Measurements from ENCODE around the gene KLHDC4. TPM values are rescaled to one million over a fixed set of nuclear protein-coding genes. Genes with fewer than 3 reads are reported as not detected.

KLHDC4 gene
- total RNA-seq, 1 experiment from 2014 or later, result 36.3 TPM

DNA sequence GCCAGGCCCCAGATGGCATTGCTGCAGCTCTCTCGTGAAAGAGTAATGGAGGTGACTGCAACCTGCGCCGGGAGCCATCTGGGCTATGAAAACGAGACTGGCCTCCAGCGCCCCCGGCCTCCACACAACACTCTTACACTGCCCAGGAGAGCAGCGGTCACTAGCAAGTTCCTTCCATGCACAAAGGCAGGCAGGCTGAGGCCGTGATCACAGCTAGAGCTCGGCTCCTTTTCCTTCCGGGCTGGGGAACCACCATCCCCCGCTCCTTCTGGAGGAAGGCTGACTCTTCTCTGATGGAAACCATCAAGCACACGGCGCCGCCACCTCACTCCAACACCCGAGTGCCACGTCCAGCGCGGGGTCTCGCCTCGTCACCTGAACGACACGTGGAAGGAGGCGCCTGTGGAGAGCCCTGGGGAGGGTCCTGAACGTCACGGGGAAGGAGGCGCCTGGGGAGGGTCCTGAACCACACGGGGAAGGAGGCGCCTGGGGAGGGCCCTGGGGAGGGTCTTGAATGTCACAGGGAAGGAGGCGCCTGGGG, 61.9 kb downstream of the KLHDC4 start:
- no peaks in the 10 kb centered on the region for H3F3A ChIP-seq (ENCODE audit: low read length, unreplicated experiment)
- TF ChIP-seq EZH2 (IDR thresholded peaks at IDR 0.05; ENCODE audit: low read length, unreplicated experiment), result no peak
- no peak for TF ChIP-seq EZH2phosphoT487 (IDR thresholded peaks at IDR 0.05; ENCODE audit: borderline replicate concordance, low read length)
- TF ChIP-seq, protein P1, sequence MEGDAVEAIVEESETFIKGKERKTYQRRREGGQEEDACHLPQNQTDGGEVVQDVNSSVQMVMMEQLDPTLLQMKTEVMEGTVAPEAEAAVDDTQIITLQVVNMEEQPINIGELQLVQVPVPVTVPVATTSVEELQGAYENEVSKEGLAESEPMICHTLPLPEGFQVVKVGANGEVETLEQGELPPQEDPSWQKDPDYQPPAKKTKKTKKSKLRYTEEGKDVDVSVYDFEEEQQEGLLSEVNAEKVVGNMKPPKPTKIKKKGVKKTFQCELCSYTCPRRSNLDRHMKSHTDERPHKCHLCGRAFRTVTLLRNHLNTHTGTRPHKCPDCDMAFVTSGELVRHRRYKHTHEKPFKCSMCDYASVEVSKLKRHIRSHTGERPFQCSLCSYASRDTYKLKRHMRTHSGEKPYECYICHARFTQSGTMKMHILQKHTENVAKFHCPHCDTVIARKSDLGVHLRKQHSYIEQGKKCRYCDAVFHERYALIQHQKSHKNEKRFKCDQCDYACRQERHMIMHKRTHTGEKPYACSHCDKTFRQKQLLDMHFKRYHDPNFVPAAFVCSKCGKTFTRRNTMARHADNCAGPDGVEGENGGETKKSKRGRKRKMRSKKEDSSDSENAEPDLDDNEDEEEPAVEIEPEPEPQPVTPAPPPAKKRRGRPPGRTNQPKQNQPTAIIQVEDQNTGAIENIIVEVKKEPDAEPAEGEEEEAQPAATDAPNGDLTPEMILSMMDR (conservative IDR thresholded peaks at IDR 0.05; ENCODE audit: low read depth, low read length), result no peak
- no peak overlapping the region for H3K27ac ChIP-seq (ENCODE audit: low read length)
- ATAC-seq (no peak), DNase-seq (no peak)
- intact Hi-C loops (cut with micrococcal nuclease), result no loop called here
- no peak overlapping the region for H3K4me3 ChIP-seq (ENCODE audit: low read length)
- H3K27me3 ChIP-seq (ENCODE audit: low read length), result no peaks in the 10 kb centered on the region
- H3K4me1 ChIP-seq (ENCODE audit: insufficient read depth, low read length), result no peaks in the 10 kb centered on the region
- H3K79me2 ChIP-seq (ENCODE audit: low read length), result no peaks in the 10 kb centered on the region
- H3K36me3 ChIP-seq (ENCODE audit: low read depth, low read length), result no peaks in the 10 kb centered on the region; the same call in 1 of the 2 replicates
- no peaks in the 10 kb centered on the region for H4K20me1 ChIP-seq (ENCODE audit: low read length)
- no peak overlapping the region for H2AFZ ChIP-seq (ENCODE audit: low read length)
- H3K9me3 ChIP-seq (ENCODE audit: low read length), result no peaks in the 10 kb centered on the region
- no peak overlapping the region for H3K4me2 ChIP-seq (ENCODE audit: low read length)
- ChIA-PET POLR2A (ENCODE audit: unreplicated experiment) (no interaction called here), CTCF (no interaction called here)
- no peak overlapping the region for H3K9ac ChIP-seq (ENCODE audit: low read length)
- no peaks in the 10 kb centered on the region for H3K9me2 ChIP-seq (replicated peaks; ENCODE audit: low read length)
- no TSS peak for BruUV-seq (replicated peaks)

DNA sequence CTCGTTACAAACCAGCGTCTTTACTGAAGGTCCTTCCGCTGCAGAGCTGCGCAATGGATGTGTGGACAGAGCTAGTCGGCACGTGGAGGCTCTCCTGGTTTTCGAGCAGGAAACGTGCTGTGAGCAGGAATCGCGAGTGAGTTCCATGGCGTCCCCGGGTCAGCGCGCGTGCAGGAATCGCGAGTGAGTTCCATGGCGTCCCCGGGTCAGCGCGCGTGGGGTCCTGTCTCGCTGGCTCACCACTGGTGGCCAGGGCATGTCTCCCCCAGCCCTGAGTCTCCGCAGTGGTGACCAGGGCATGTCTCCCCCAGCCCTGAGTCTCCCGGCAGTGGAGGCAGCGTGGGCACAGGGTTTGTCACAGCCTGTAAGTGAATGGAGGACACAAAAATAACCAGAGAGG, 62.7 kb downstream of the KLHDC4 start:
- Histone ChIP-seq H3K9me3 (ENCODE audit: low read length) (no peaks in the 10 kb centered on the region), H3K36me3 (ENCODE audit: low read depth, low read length) (no peaks in the 10 kb centered on the region; the same call in 1 of the 2 replicates), H3K27me3 (ENCODE audit: low read length) (no peaks in the 10 kb centered on the region), H3K9me2 (replicated peaks; ENCODE audit: low read length) (no peaks in the 10 kb centered on the region), H3K79me2 (ENCODE audit: low read length) (no peaks in the 10 kb centered on the region), H4K20me1 (ENCODE audit: low read length) (no peaks in the 10 kb centered on the region), H3K4me2 (ENCODE audit: low read length) (no peak overlapping the region), H3K4me3 (ENCODE audit: low read length) (no peak overlapping the region), H3F3A (ENCODE audit: low read length, unreplicated experiment) (no peaks in the 10 kb centered on the region), H3K27ac (ENCODE audit: low read length) (no peak overlapping the region), H3K9ac (ENCODE audit: low read length) (no peak overlapping the region), H3K4me1 (ENCODE audit: insufficient read depth, low read length) (no peaks in the 10 kb centered on the region), H2AFZ (ENCODE audit: low read length) (no peak overlapping the region)
- ChIA-PET POLR2A (ENCODE audit: unreplicated experiment) (no interaction called here), CTCF (interaction anchor here (1.0 kb wide), 1 partner anchor 399 kb away, joined by 3 read pairs; no protein-coding TSS in a partner anchor)
- TF ChIP-seq EZH2phosphoT487 (IDR thresholded peaks at IDR 0.05; ENCODE audit: borderline replicate concordance, low read length), result no peak
- TF ChIP-seq, protein P1 (conservative IDR thresholded peaks at IDR 0.05; ENCODE audit: low read depth, low read length), result no peak
- intact Hi-C loops (cut with micrococcal nuclease), result no loop called here
- BruUV-seq (replicated peaks), result no TSS peak
- ATAC-seq (no peak), DNase-seq (no peak)

DNA sequence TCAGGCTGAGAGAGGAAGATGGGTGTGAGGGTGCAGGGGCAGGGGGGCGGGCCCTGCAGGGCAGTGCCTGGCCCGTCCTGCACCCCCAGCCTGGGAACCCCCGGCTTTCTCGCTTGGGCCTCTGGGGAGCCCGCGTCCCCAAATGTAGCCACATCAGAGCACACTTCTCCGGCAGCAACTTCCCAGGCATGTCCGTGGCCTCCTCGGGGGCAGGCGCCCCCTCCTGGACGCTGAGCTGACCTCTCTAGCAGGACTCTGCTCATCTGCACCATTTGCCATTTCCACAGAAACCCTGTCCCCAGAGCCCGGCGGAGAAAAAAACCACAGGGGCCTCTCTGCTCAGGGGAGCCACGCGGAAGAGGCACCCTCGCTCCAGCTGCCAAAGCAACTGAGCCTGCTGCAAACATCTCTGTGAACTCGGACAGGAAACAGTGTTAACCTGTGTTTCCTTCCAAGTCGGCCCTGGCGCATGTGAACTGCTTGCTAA, 63.4 kb downstream of the KLHDC4 start:
- ChIA-PET POLR2A (ENCODE audit: unreplicated experiment) (no interaction called here), CTCF (interaction anchor here (1.0 kb wide), 1 partner anchor 398 kb away, joined by 3 read pairs; no protein-coding TSS in a partner anchor)
- Histone ChIP-seq H3K36me3 (ENCODE audit: low read depth, low read length) (no peaks in the 10 kb centered on the region; the same call in 1 of the 2 replicates), H2AFZ (ENCODE audit: low read length) (no peak overlapping the region), H3K9ac (ENCODE audit: low read length) (no peak overlapping the region), H3K9me3 (ENCODE audit: low read length) (no peaks in the 10 kb centered on the region), H3F3A (ENCODE audit: low read length, unreplicated experiment) (no peaks in the 10 kb centered on the region), H3K27me3 (ENCODE audit: low read length) (no peaks in the 10 kb centered on the region), H3K4me2 (ENCODE audit: low read length) (no peak overlapping the region), H3K4me1 (ENCODE audit: insufficient read depth, low read length) (no peaks in the 10 kb centered on the region), H3K4me3 (ENCODE audit: low read length) (no peak overlapping the region), H4K20me1 (ENCODE audit: low read length) (no peaks in the 10 kb centered on the region), H3K27ac (ENCODE audit: low read length) (no peak overlapping the region), H3K79me2 (ENCODE audit: low read length) (no peaks in the 10 kb centered on the region), H3K9me2 (replicated peaks; ENCODE audit: low read length) (no peaks in the 10 kb centered on the region)
- ATAC-seq (no peak; the same call in 1 of the 2 replicates), DNase-seq (no peak)
- no TSS peak for BruUV-seq (replicated peaks)
- intact Hi-C loops (cut with micrococcal nuclease), result no loop called here
- TF ChIP-seq, protein P1 (conservative IDR thresholded peaks at IDR 0.05; ENCODE audit: low read depth, low read length), result peak; percentile 51
- TF ChIP-seq EZH2 (IDR thresholded peaks at IDR 0.05; ENCODE audit: low read length, unreplicated experiment) (no peak), EZH2phosphoT487 (IDR thresholded peaks at IDR 0.05; ENCODE audit: borderline replicate concordance, low read length) (no peak)
